ENCODE results near the gene FAM170B.

Gene FAM170B

GRCh38 chr10:49139028-49139845 lies 5.4 kb upstream of the FAM170B start:
- H3K27me3 ChIP-seq (ENCODE audit: control insufficient read depth in 1 of 2, insufficient read depth in 2 of 2, low read length in 2 of 2) = no peaks in the 10 kb centered on the region
- H3K9ac ChIP-seq (ENCODE audit: low read depth in 1 of 2, low read length in 2 of 2) = no peak overlapping the region
- no peaks in the 10 kb centered on the region for H3K36me3 ChIP-seq (ENCODE audit: control insufficient read depth in 1 of 2, insufficient read depth in 2 of 2, low read length in 2 of 2)
- H3K27ac ChIP-seq (ENCODE audit: low read depth, low read length) = no peak overlapping the region
- peaks cover 4 to 7% of the 10 kb centered on the region in 2 donors for H3K4me1 ChIP-seq (ENCODE audit: control insufficient read depth in 1 of 2, insufficient read depth in 2 of 2, low read length in 2 of 2)
- H3K9me3 ChIP-seq (ENCODE audit: control insufficient read depth in 1 of 2, low read length in 2 of 2) = peaks cover 0 to 4% of the 10 kb centered on the region in 2 donors
- H3K4me3 ChIP-seq (ENCODE audit: low read depth in 1 of 2, low read length in 2 of 2) = no peak overlapping the region

GRCh38 chr10:49138361-49138891 lies 4.6 kb upstream of the FAM170B start:
- Histone ChIP-seq H3K4me3 (ENCODE audit: low read depth in 1 of 2, low read length in 2 of 2) (no peak overlapping the region), H3K36me3 (ENCODE audit: control insufficient read depth in 1 of 2, insufficient read depth in 2 of 2, low read length in 2 of 2) (no peaks in the 10 kb centered on the region), H3K27ac (ENCODE audit: low read depth, low read length) (no peak overlapping the region), H3K4me1 (ENCODE audit: control insufficient read depth in 1 of 2, insufficient read depth in 2 of 2, low read length in 2 of 2) (peaks cover 0 to 7% of the 10 kb centered on the region in 2 donors), H3K9ac (ENCODE audit: low read depth in 1 of 2, low read length in 2 of 2) (no peak overlapping the region), H3K9me3 (ENCODE audit: control insufficient read depth in 1 of 2, low read length in 2 of 2) (peaks cover 0 to 4% of the 10 kb centered on the region in 2 donors), H3K27me3 (ENCODE audit: control insufficient read depth in 1 of 2, insufficient read depth in 2 of 2, low read length in 2 of 2) (no peaks in the 10 kb centered on the region)

- Histone ChIP-seq H3K9me3 (ENCODE audit: control insufficient read depth in 1 of 2, low read length in 2 of 2) (peaks cover 0 to 4% of the 10 kb centered on the region in 2 donors), H3K27ac (ENCODE audit: low read depth, low read length) (no peak overlapping the region), H3K36me3 (ENCODE audit: control insufficient read depth in 1 of 2, insufficient read depth in 2 of 2, low read length in 2 of 2) (no peaks in the 10 kb centered on the region), H3K9ac (ENCODE audit: low read depth in 1 of 2, low read length in 2 of 2) (no peak overlapping the region), H3K4me1 (ENCODE audit: control insufficient read depth in 1 of 2, insufficient read depth in 2 of 2, low read length in 2 of 2) (peaks cover 0 to 7% of the 10 kb centered on the region in 2 donors), H3K27me3 (ENCODE audit: control insufficient read depth in 1 of 2, insufficient read depth in 2 of 2, low read length in 2 of 2) (no peaks in the 10 kb centered on the region), H3K4me3 (ENCODE audit: low read depth in 1 of 2, low read length in 2 of 2) (no peak overlapping the region)
These were observed 2.7 kb upstream of the FAM170B start for GRCh38 chr10:49136525-49136924.

- H3K27me3 ChIP-seq (ENCODE audit: control insufficient read depth in 1 of 2, insufficient read depth in 2 of 2, low read length in 2 of 2) = no peaks in the 10 kb centered on the region
- H3K4me1 ChIP-seq (ENCODE audit: control insufficient read depth in 1 of 2, insufficient read depth in 2 of 2, low read length in 2 of 2) = peaks cover 0 to 7% of the 10 kb centered on the region in 2 donors
- H3K36me3 ChIP-seq (ENCODE audit: control insufficient read depth in 1 of 2, insufficient read depth in 2 of 2, low read length in 2 of 2) = no peaks in the 10 kb centered on the region
- no peak overlapping the region for H3K9ac ChIP-seq (ENCODE audit: low read depth in 1 of 2, low read length in 2 of 2)
- H3K4me3 ChIP-seq (ENCODE audit: low read depth in 1 of 2, low read length in 2 of 2) = no peak overlapping the region
- H3K27ac ChIP-seq (ENCODE audit: low read depth, low read length) = no peak overlapping the region
- H3K9me3 ChIP-seq (ENCODE audit: control insufficient read depth in 1 of 2, low read length in 2 of 2) = peaks cover 0 to 4% of the 10 kb centered on the region in 2 donors
These were observed 1.9 kb upstream of the FAM170B start for GRCh38 chr10:49135575-49136313.

- no peak overlapping the region for H3K9ac ChIP-seq (ENCODE audit: low read depth in 1 of 2, low read length in 2 of 2)
These were observed 506 bp upstream of the FAM170B start for GRCh38 chr10:49134327-49134726.

GRCh38 chr10:49132362-49132737 lies 1.5 kb downstream of the FAM170B start:
- H3K9ac ChIP-seq (ENCODE audit: low read depth in 1 of 2, low read length in 2 of 2) = no peak overlapping the region
- peaks cover 0 to 7% of the 10 kb centered on the region in 2 donors for H3K4me1 ChIP-seq (ENCODE audit: control insufficient read depth in 1 of 2, insufficient read depth in 2 of 2, low read length in 2 of 2)
- no peak overlapping the region for H3K27ac ChIP-seq (ENCODE audit: low read depth, low read length)
- H3K4me3 ChIP-seq (ENCODE audit: low read depth in 1 of 2, low read length in 2 of 2) = no peak overlapping the region
- H3K9me3 ChIP-seq (ENCODE audit: control insufficient read depth in 1 of 2, low read length in 2 of 2) = peaks cover 0 to 4% of the 10 kb centered on the region in 2 donors
- H3K36me3 ChIP-seq (ENCODE audit: control insufficient read depth in 1 of 2, insufficient read depth in 2 of 2, low read length in 2 of 2) = no peaks in the 10 kb centered on the region
- no peaks in the 10 kb centered on the region for H3K27me3 ChIP-seq (ENCODE audit: control insufficient read depth in 1 of 2, insufficient read depth in 2 of 2, low read length in 2 of 2)

More at GRCh38 chr10:49134327-49134726, 506 bp upstream of the FAM170B start:
- H3K9me3 ChIP-seq (ENCODE audit: control insufficient read depth in 1 of 2, low read length in 2 of 2) = peaks cover 0 to 4% of the 10 kb centered on the region in 2 donors
- H3K4me3 ChIP-seq (ENCODE audit: low read depth in 1 of 2, low read length in 2 of 2) = no peak overlapping the region
- no peaks in the 10 kb centered on the region for H3K27me3 ChIP-seq (ENCODE audit: control insufficient read depth in 1 of 2, insufficient read depth in 2 of 2, low read length in 2 of 2)
- no peak overlapping the region for H3K27ac ChIP-seq (ENCODE audit: low read depth, low read length)
- no peaks in the 10 kb centered on the region for H3K36me3 ChIP-seq (ENCODE audit: control insufficient read depth in 1 of 2, insufficient read depth in 2 of 2, low read length in 2 of 2)
- peaks cover 0 to 7% of the 10 kb centered on the region in 2 donors for H3K4me1 ChIP-seq (ENCODE audit: control insufficient read depth in 1 of 2, insufficient read depth in 2 of 2, low read length in 2 of 2)

- H3K27ac ChIP-seq (ENCODE audit: low read depth, low read length) = no peak overlapping the region
- peaks cover 0 to 4% of the 10 kb centered on the region in 2 donors for H3K9me3 ChIP-seq (ENCODE audit: control insufficient read depth in 1 of 2, low read length in 2 of 2)
- peak overlapping the region in 1 of 2 donors; percentile 2 for H3K4me3 ChIP-seq (ENCODE audit: low read depth in 1 of 2, low read length in 2 of 2)
- no peaks in the 10 kb centered on the region for H3K36me3 ChIP-seq (ENCODE audit: control insufficient read depth in 1 of 2, insufficient read depth in 2 of 2, low read length in 2 of 2)
- no peaks in the 10 kb centered on the region for H3K27me3 ChIP-seq (ENCODE audit: control insufficient read depth in 1 of 2, insufficient read depth in 2 of 2, low read length in 2 of 2)
- no peak overlapping the region for H3K9ac ChIP-seq (ENCODE audit: low read depth in 1 of 2, low read length in 2 of 2)
- peaks cover 0 to 7% of the 10 kb centered on the region in 2 donors for H3K4me1 ChIP-seq (ENCODE audit: control insufficient read depth in 1 of 2, insufficient read depth in 2 of 2, low read length in 2 of 2)
These were observed 2.1 kb downstream of the FAM170B start for GRCh38 chr10:49131507-49132361.

GRCh38 chr10:49129376-49129775 lies 4.4 kb downstream of the FAM170B start:
- Histone ChIP-seq H3K9ac (ENCODE audit: low read depth in 1 of 2, low read length in 2 of 2) (no peak overlapping the region), H3K27me3 (ENCODE audit: control insufficient read depth in 1 of 2, insufficient read depth in 2 of 2, low read length in 2 of 2) (no peaks in the 10 kb centered on the region), H3K9me3 (ENCODE audit: control insufficient read depth in 1 of 2, low read length in 2 of 2) (no peaks in the 10 kb centered on the region), H3K4me1 (ENCODE audit: control insufficient read depth in 1 of 2, insufficient read depth in 2 of 2, low read length in 2 of 2) (no peaks in the 10 kb centered on the region), H3K4me3 (ENCODE audit: low read depth in 1 of 2, low read length in 2 of 2) (no peak overlapping the region), H3K27ac (ENCODE audit: low read depth, low read length) (no peak overlapping the region), H3K36me3 (ENCODE audit: control insufficient read depth in 1 of 2, insufficient read depth in 2 of 2, low read length in 2 of 2) (no peaks in the 10 kb centered on the region)

GRCh38 chr10:49128854-49129253 lies 5.0 kb downstream of the FAM170B start:
- H3K27ac ChIP-seq (ENCODE audit: low read depth, low read length) = no peak overlapping the region
- H3K4me3 ChIP-seq (ENCODE audit: low read depth in 1 of 2, low read length in 2 of 2) = no peak overlapping the region
- no peak overlapping the region for H3K9ac ChIP-seq (ENCODE audit: low read depth in 1 of 2, low read length in 2 of 2)
- H3K9me3 ChIP-seq (ENCODE audit: control insufficient read depth in 1 of 2, low read length in 2 of 2) = no peaks in the 10 kb centered on the region
- no peaks in the 10 kb centered on the region for H3K4me1 ChIP-seq (ENCODE audit: control insufficient read depth in 1 of 2, insufficient read depth in 2 of 2, low read length in 2 of 2)
- H3K36me3 ChIP-seq (ENCODE audit: control insufficient read depth in 1 of 2, insufficient read depth in 2 of 2, low read length in 2 of 2) = no peaks in the 10 kb centered on the region
- H3K27me3 ChIP-seq (ENCODE audit: control insufficient read depth in 1 of 2, insufficient read depth in 2 of 2, low read length in 2 of 2) = no peaks in the 10 kb centered on the region

Measured in duodenal mucosa (tissue), 2 donors.